Measurements from ENCODE around the gene UBE2S.
"Not testable (repeated sequence)": the region's sequence is repeated elsewhere in the genome, so short reads cannot be mapped to it uniquely, and the experiment has no call there.

The UBE2S gene

GRCh38 chr19:55406826-55407549 is 600 bp downstream of the UBE2S start:
- no peak for DNase-seq (ENCODE audit: low read depth in 3 of 3, low spot score in 1 of 3)

- no peak for DNase-seq (ENCODE audit: low read depth in 3 of 3, low spot score in 1 of 3)
Observed at GRCh38 chr19:55406091-55406825, 1.3 kb downstream of the UBE2S start.

DNA sequence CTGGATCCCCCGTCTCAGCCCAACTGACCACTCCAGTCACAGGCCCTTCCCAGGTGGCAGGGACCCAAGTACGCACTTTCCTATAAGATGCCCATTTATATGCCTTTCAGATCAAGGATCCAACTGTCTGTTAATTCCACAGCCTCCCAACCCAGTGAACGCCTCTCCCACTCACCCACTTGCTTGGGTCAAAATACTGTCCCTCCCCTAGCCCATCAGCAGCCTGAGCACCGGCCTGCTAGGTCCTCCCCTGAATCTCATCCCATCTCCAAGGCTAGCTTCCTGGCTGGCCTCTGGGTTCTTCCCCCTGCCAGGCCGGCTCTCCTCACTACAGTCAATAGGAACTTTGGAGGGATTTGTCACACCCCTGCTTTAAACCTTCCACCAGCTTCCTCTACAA is 1.9 kb downstream of the UBE2S start:
- no peak for DNase-seq (ENCODE audit: low read depth in 3 of 3, low spot score in 1 of 3)

DNA sequence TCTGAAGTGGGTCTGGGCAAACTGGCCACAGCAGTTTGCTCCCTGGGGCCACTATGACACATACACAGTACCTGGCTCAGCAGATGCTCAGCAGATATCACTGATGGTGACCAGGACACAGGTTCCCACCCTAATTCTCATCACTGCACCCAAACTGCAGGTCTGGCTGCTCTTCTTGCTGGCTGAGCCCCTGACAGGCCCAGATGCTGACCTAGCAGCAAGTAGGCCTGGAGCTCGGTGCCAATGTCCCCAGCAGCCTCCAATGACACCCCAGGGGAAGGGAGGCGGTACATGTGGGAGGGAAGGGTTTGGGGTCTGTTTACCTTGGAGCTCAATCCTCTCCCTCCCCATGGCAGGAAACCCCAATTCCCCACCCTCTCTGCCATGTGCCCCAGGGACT is 5.1 kb downstream of the UBE2S start:
- DNase-seq (ENCODE audit: low read depth in 3 of 3, low spot score in 1 of 3), result no peak

GRCh38 chr19:55401390-55401789 is 6.2 kb downstream of the UBE2S start:
- not testable (repeated sequence) for DNase-seq (ENCODE audit: low read depth in 3 of 3, low spot score in 1 of 3)

- no peak for DNase-seq (ENCODE audit: low read depth in 3 of 3, low spot score in 1 of 3)
Observed at GRCh38 chr19:55400281-55401087, 7.1 kb downstream of the UBE2S start.

GRCh38 chr19:55398200-55398925 is 9.2 kb downstream of the UBE2S start:
- no peak for DNase-seq (ENCODE audit: low read depth in 3 of 3, low spot score in 1 of 3)

DNA sequence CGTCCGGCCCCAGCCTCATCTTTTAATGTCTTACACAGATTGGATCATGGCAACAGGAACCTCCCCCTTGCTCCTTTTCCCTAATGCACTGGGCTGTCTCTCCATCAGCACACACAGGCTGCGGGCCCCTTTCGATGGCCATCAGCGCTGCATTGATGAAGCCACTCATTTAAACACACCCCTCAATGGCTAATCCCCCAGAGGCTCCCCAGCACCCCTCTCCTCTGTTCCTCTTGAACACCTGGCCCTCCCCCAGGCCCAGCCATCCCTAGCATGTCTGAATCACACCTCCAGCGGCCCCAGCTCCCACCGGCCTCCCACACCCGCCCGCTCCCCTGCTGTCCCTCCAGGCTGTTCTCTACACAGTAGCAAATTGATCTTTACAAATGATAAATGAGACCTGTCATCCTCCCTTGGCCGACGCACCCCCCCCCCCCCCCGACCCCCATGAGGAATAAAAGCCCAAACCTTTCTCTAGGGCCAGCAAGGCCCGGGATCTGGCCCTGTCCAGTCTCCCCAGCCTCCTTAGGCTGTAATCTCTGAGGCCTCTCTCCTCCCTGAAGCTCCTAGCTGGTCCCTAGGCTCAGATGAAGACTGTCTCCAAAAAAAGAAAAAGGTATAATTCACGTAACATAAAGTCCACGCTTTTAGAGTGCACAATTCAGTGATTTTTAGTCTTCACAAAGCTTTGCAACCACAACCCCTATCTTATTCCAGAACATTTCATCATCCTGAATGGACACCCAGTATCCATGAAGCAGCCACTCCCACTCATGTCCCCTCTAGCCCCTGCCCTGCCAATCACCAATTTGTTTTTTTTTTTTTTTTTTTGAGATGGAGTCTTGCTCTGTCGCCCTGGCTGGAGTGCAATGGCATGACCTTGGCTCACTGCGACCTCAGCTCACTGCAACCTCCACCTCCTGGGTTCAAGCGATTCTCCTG is 14.5 kb downstream of the UBE2S start:
- DNase-seq (ENCODE audit: low read depth in 3 of 3, low spot score in 1 of 3), result no peak

DNA sequence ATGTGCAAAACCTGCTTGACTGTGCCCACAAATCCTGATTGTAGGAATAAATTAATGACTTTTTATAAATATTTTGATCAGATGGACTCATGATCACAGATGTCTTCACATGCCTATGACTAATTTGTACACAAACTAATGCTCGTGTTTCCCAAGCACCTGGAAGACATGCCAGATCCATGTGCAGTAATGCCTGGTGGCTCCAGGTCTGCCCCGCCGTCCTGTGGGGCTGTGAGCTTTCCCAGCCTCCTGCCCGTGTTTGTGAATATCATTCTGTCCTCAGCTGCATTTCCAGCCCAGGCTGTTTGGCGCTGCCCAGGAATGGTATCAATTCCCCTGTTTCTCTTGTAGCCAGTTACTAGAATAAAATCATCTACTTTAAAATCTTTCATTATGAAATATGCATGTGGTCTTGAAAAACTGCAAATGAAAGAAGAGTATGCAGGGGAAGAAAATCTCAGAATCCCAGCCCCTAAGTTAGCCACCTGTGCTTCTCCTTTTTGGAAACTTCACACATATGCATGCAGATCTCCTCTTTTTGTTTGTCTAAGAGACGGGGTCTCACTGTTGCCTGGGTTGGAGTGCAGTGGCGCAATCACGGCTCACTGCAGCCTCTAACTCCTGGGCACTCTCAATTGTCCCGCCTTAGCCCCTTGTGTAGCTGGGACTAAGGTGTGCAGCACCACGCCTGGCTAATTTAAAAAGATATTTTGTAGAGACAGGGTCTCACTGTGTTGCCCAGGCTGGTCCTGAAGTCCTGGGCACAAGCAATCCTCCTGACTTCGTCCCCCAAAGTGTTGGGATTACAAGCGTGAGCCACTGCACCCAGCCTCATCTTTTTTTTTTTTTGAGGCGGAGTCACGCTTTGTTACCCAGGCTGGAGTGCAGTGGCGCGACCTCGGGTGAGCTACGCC is 15.6 kb downstream of the UBE2S start:
- no peak for DNase-seq (ENCODE audit: low read depth in 3 of 3, low spot score in 1 of 3)

DNA sequence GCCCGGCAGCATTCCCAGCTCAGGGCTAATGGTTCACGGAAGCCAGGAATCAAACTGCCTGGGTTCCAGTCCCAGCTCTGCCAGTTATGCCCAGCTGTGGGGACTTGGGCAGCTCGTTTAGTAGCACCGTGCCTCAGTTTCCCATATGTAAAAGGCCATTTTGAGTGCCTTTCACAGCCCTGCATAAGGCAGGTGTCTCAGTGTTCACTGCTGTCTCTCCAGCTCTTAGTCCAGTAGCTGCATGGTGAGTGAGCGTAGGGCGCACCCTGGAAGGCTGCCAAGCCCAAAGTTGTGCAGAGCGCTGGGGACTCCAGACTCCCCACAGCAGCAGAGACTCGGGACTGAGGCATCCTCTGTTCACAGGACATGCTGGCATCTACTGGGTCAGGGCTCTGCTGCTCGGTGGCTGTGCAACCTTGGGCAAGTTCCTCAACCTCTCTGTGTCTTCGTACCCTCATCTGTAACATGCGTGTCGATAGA is 16.4 kb downstream of the UBE2S start:
- DNase-seq (ENCODE audit: low read depth in 3 of 3, low spot score in 1 of 3), result no peak

DNA sequence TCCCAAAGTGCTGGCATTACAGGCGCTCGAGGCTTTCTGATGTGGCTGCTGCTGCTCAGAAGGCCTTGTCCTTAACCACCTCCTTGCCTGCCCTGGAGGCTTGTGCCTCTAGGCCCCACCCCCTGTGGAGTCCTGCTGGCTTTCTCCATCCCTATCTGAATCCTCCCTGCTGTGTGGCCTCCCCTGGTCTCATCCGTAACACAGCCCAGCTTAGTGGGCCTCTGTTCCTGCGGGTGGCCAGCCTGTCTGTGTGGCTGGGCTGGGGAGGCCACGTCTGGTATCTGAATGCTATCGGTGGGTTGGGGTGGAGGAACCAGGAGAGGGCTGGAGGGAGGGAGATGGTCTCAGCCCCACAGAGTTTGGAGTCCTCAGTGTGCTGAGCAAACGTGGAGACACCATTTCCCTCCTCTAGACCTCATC is 17.1 kb downstream of the UBE2S start:
- DNase-seq (ENCODE audit: low read depth in 3 of 3, low spot score in 1 of 3), result no peak

GRCh38 chr19:55389386-55390317 is 17.9 kb downstream of the UBE2S start:
- no peak for DNase-seq (ENCODE audit: low read depth in 3 of 3, low spot score in 1 of 3)

GRCh38 chr19:55387736-55388497 is 19.7 kb downstream of the UBE2S start:
- DNase-seq (ENCODE audit: low read depth in 3 of 3, low spot score in 1 of 3), result no peak

- DNase-seq (ENCODE audit: low read depth in 3 of 3, low spot score in 1 of 3), result no peak
Observed at GRCh38 chr19:55386493-55386971, 21.1 kb downstream of the UBE2S start.

DNA sequence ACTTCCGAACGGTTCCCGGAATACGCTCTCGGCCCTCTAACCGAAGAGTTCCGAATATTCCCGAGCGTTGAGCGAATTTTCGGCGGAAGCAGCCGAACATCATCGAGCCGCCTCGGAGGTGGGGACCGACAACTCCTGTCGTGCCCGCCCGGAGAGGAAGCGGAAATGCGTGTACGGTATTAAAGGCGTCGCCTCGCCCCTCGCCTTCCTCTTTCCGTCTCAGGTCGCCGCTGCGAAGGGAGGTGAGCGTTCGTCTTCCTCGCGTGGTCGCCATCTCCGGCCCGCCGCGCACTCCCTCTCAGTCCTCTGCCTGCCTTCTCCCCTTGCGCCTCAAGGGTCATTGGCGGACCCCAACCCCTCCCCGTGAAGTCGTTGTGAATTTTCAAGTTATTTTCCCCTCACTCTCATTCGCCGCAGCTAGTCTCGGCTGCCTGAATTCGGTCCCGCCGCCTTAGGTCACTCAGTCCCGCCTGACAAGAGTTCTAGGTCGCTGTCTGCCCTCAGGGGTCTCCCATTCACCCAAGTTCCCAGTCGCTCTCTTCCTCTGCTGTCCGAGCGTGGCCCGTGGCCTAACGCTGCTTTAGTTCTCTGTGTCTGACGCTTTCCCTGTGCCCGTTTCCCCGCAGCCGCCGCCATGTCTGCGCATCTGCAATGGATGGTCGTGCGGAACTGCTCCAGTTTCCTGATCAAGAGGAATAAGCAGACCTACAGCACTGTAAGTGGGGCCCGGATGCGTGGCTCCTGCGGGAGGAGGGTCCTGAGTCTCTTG is 21.7 kb downstream of the UBE2S start, which contains the start of gene RPL28:
RPL28 (plus strand) TSS at position 209 of the 769 bp plus-strand sequence; CDS start at position 635, 426 bp downstream.
- peak; percentile 95 to 97 (median 95) for DNase-seq (ENCODE audit: low read depth in 3 of 3, low spot score in 1 of 3)

All from stimulated activated CD4-positive, alpha-beta T cell treated with anti-CD3 and anti-CD28 coated beads, TNF-alpha, amount 100 ng/mL, for 1 hour (primary cell).